GM23248 (cell line): ENCODE results near the gene GABBR2. TPM values are rescaled to one million over a fixed set of nuclear protein-coding genes. Genes with fewer than 3 reads are reported as not detected.

Experiments used
- DNase-seq: peaks from one replicate; pipeline ENCODE4 v3.0.0-alpha.2; 2015
- H2AFZ ChIP-seq: fragments of 200-600 bp; sonication (generic); 2 replicates; pipeline ENCODE4 v1.6.1; 2016; ENCODE audit warnings: antibody characterized with exemption
- H3F3A ChIP-seq: fragments of 200-600 bp; sonication (generic); 2 replicates; pipeline ENCODE4 v1.6.1; 2016; ENCODE audit warnings: mild to moderate bottlenecking, antibody characterized with exemption, mixed run types; ENCODE audit not compliant: insufficient read depth
- H3K27ac ChIP-seq: fragments of 200-600 bp; sonication (generic); 2 replicates; pipeline ENCODE4 v1.5.1; 2016; ENCODE audit warnings: mild to moderate bottlenecking
- H3K27me3 ChIP-seq: fragments of 200-600 bp; sonication (generic); replicated peaks from 2 replicates; pipeline ENCODE4 v1.6.1; 2016; ENCODE audit warnings: mild to moderate bottlenecking; ENCODE audit not compliant: insufficient read depth
- H3K36me3 ChIP-seq: fragments of 200-600 bp; sonication (generic); 2 replicates; pipeline ENCODE4 v1.6.1; 2016; ENCODE audit warnings: low read depth, mild to moderate bottlenecking
- H3K4me1 ChIP-seq: fragments of 200-600 bp; sonication (generic); 2 replicates; pipeline ENCODE4 v1.6.1; 2016; ENCODE audit warnings: mild to moderate bottlenecking; ENCODE audit not compliant: insufficient read depth
- H3K4me2 ChIP-seq: fragments of 200-600 bp; sonication (generic); one replicate; pipeline ENCODE4 v1.6.1; 2016; ENCODE audit warnings: mild to moderate bottlenecking; ENCODE audit not compliant: unreplicated experiment
- H3K4me3 ChIP-seq: fragments of 200-600 bp; sonication (generic); 2 replicates; pipeline ENCODE4 v1.5.1; 2016; ENCODE audit warnings: mild to moderate bottlenecking
- H3K79me2 ChIP-seq: fragments of 200-600 bp; sonication (generic); 2 replicates; pipeline ENCODE4 v1.6.1; 2016; ENCODE audit warnings: mild to moderate bottlenecking; ENCODE audit not compliant: insufficient read depth
- H3K9ac ChIP-seq: fragments of 200-600 bp; sonication (generic); 2 replicates; pipeline ENCODE4 v1.6.1; 2016; ENCODE audit warnings: mild to moderate bottlenecking
- H3K9me2 ChIP-seq: fragments of 200-600 bp; sonication (generic); 2 replicates; pipeline ENCODE4 v1.6.1; 2016; ENCODE audit warnings: mixed run types, mild to moderate bottlenecking, moderate library complexity; ENCODE audit not compliant: insufficient read depth
- H3K9me3 ChIP-seq: fragments of 200-600 bp; sonication (generic); one replicate; pipeline ENCODE4 v1.6.1; 2017; ENCODE audit warnings: low read depth
- H4K20me1 ChIP-seq: fragments of 200-600 bp; sonication (generic); 2 replicates; pipeline ENCODE4 v1.6.0; 2016; ENCODE audit not compliant: insufficient read depth
- EZH2 ChIP-seq: fragments of 200-600 bp; sonication (generic); IDR thresholded peaks from 2 replicates; pipeline ENCODE4 v1.6.1; 2018; ENCODE audit warnings: antibody characterized with exemption, mild to moderate bottlenecking; ENCODE audit not compliant: insufficient read depth, poor library complexity, severe bottlenecking
- EZH2phosphoT487 ChIP-seq: fragments of 200-600 bp; sonication (generic); IDR thresholded peaks from 2 replicates; pipeline ENCODE4 v1.6.1; 2018; ENCODE audit warnings: antibody characterized with exemption, moderate library complexity, mild to moderate bottlenecking, low read depth; ENCODE audit not compliant: insufficient read depth
- whole genome bisulfite sequencing, 2 experiments: methylation state at CpG; one replicate each; pipeline ENCODE4 v1.1.6; 2015 to 2017; ENCODE audit warnings: low lambda C conversion rate in 2 of 2, low coverage in 1 of 2; ENCODE audit errors: missing lambda C conversion rate in 2 of 2; 5-methylcytosine and 5-hydroxymethylcytosine counted together
- in situ Hi-C: fragments of 300-500 bp; cut with MboI; formaldehyde crosslinking; loops from 2 replicates; pipeline ENCODE4 v1.15.0; 2020
- polyA plus RNA-seq: library from polyadenylated mRNA; unstranded; fragments of >200 nt; fragmentation: Nextera tagmentation; extraction: Ambion mirVana; gene quantifications from 2 replicates; pipeline ENCODE4 v1.2.1, GENCODE V29; 2016
- total RNA-seq: library from RNA; depleted of rRNA; stranded (reverse); fragments of >200 nt; shearing (Covaris generic); gene quantifications from 2 replicates; pipeline ENCODE4 v1.2.3, GENCODE V29; 2014

GABBR2 gene
- total and polyA plus RNA-seq, 2 experiments from 2014 or later = 7.5 to 13.4 TPM

DNA sequence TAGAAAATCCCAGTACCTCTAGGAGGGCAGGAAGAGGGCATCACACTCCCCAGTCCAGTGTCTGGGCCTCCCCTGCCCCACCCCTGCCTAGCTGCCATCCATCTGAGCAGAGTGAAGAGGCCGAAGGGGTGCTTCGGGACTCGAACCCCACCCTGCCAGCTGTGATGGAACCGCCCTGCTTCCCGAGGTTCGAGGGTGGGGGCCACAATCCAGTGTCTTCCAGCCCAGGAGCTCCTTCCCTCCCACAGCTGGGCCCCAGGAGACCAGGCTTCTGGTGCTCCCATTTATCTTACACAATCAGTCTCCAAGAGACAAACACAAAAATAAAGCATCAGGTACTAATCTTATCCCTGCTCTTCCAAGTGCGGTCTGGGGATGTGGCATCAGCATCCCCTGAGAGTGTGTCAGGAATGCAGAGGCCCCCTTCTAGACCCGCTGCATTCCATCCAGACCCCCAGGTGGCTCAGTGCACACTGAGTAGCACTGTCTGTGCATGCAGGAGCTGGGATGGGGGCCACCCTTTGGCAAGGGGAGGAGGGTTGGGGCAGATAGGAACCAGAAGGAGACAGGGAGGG is 330.4 kb downstream of the GABBR2 start:
- WGBS, 2 experiments = 45 to 70% methylated on average over 8 of the region's 8 CpGs
- Histone ChIP-seq H3K27ac (no peak overlapping the region), H3K4me2 (no peak overlapping the region), H3K36me3 (no peaks in the 10 kb centered on the region), H2AFZ (no peak overlapping the region), H4K20me1 (no peaks in the 10 kb centered on the region), H3K9me2 (no peaks in the 10 kb centered on the region), H3K9me3 (no peaks in the 10 kb centered on the region), H3K9ac (no peak overlapping the region; the same call in 1 of the 2 replicates), H3K4me3 (no peak overlapping the region), H3K79me2 (no peaks in the 10 kb centered on the region), H3F3A (peaks cover 34% of the 10 kb centered on the region), H3K4me1 (peaks cover 45% of the 10 kb centered on the region), H3K27me3 (no peaks in the 10 kb centered on the region)
- DNase-seq = no peak
- TF ChIP-seq EZH2phosphoT487 = no peak
- in situ Hi-C loops = no loop called here

- WGBS, 2 experiments = 1 to 9% methylated on average over 3 of the region's 3 CpGs
- in situ Hi-C loops = no loop called here
- TF ChIP-seq EZH2 (no peak), EZH2phosphoT487 (no peak)
- Histone ChIP-seq H3K27ac (peak overlapping the region; percentile 99), H3K9me3 (no peaks in the 10 kb centered on the region), H4K20me1 (no peaks in the 10 kb centered on the region), H3F3A (peaks cover 36% of the 10 kb centered on the region), H3K4me1 (peaks cover 46% of the 10 kb centered on the region), H3K4me3 (peak overlapping the region; percentile 55), H3K9me2 (no peaks in the 10 kb centered on the region), H3K36me3 (no peaks in the 10 kb centered on the region), H3K79me2 (no peaks in the 10 kb centered on the region), H3K9ac (peak overlapping the region; percentile 81), H3K27me3 (no peaks in the 10 kb centered on the region), H3K4me2 (peak overlapping the region; percentile 72), H2AFZ (peak overlapping the region; percentile 62; the same call in 1 of the 2 replicates)
- DNase-seq = peak; percentile 96
Measured at GRCh38 chr9:98375138-98375726, 333.5 kb downstream of the GABBR2 start.

DNA sequence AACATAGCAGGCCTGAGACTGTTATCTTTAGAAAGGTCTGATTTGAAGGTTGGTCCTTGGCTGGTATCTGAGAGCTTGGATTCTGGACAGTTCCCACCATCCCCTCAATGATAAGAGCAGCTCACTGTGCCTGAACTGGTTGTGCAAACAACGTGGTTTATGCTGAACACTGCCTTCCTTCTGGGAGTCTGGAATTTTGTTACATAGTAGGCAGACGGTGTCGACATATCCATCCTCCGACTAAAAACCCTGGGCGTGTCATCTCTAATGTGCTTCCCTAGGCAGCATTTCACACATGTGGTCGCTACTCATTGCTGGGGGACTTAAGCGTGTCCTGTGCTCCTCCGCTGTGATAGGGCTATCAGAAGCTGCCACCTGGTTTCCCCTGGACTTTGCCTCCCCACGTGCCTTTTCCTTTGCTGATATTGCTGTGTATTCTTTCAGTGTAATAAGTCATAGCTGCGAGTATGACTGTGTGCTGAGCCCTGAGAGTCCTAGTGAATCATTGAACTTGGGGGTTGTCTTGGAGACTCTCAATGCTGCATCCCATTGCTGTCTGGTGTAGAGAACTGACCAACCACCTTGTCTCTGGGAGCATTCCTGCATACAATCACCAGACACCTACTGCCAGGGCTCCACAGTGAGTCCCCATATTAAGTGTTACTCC is 334.2 kb downstream of the GABBR2 start:
- Histone ChIP-seq H3K4me2 (peak overlapping the region; percentile 72), H3K4me3 (peak overlapping the region; percentile 55), H3K4me1 (peaks cover 39% of the 10 kb centered on the region), H3K36me3 (no peaks in the 10 kb centered on the region), H3K27me3 (no peaks in the 10 kb centered on the region), H3K9me2 (no peaks in the 10 kb centered on the region), H3K27ac (peak overlapping the region; percentile 99), H3K9ac (peak overlapping the region; percentile 81), H4K20me1 (no peaks in the 10 kb centered on the region), H3K79me2 (no peaks in the 10 kb centered on the region), H3K9me3 (no peaks in the 10 kb centered on the region), H2AFZ (peak overlapping the region; percentile 62), H3F3A (peaks cover 31% of the 10 kb centered on the region)
- peak; percentile 97 for DNase-seq
- in situ Hi-C loops = no loop called here
- TF ChIP-seq EZH2 (no peak), EZH2phosphoT487 (no peak)
- WGBS, 2 experiments = 12% methylated on average over 10 of the region's 10 CpGs

DNA sequence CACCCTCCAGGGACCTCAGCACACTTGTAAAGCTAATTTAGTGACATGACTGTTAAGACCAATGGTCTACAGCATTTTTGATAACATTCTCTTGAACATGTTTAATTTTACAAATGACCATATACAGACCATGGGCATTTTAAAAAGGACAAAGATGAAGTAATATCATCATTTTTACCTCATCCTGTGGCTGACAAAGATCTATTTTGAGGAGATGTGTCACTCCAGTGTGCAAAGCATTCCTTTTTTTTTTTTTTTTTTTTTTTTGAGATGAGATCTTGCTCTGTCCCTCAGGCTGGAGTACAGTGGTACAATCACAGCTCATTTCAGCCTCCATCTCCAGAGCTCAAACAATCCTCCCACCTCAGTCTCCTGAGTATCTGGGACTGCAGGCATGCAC is 335.1 kb downstream of the GABBR2 start:
- DNase-seq = peak; percentile 76

More for the DNA sequence above, 335.1 kb downstream of the GABBR2 start:
- Histone ChIP-seq H3K79me2 (no peaks in the 10 kb centered on the region), H3K9me2 (no peaks in the 10 kb centered on the region), H4K20me1 (no peaks in the 10 kb centered on the region), H3K36me3 (no peaks in the 10 kb centered on the region), H3K9ac (peak overlapping the region; percentile 81), H3K9me3 (no peaks in the 10 kb centered on the region), H3K4me2 (peak overlapping the region; percentile 72), H3K27ac (peak overlapping the region; percentile 99), H3K27me3 (no peaks in the 10 kb centered on the region), H2AFZ (no peak overlapping the region), H3K4me1 (peaks cover 38% of the 10 kb centered on the region), H3F3A (peaks cover 28% of the 10 kb centered on the region), H3K4me3 (no peak overlapping the region)
- in situ Hi-C loops = no loop called here
- TF ChIP-seq EZH2phosphoT487 (no peak), EZH2 (no peak)
